ENCODE results near the gene BACH2. TPM values are rescaled to one million over a fixed set of nuclear protein-coding genes. Genes with fewer than 3 reads are reported as not detected.

BACH2 gene
- total RNA-seq, 1 donor = under 0.01 TPM

DNA sequence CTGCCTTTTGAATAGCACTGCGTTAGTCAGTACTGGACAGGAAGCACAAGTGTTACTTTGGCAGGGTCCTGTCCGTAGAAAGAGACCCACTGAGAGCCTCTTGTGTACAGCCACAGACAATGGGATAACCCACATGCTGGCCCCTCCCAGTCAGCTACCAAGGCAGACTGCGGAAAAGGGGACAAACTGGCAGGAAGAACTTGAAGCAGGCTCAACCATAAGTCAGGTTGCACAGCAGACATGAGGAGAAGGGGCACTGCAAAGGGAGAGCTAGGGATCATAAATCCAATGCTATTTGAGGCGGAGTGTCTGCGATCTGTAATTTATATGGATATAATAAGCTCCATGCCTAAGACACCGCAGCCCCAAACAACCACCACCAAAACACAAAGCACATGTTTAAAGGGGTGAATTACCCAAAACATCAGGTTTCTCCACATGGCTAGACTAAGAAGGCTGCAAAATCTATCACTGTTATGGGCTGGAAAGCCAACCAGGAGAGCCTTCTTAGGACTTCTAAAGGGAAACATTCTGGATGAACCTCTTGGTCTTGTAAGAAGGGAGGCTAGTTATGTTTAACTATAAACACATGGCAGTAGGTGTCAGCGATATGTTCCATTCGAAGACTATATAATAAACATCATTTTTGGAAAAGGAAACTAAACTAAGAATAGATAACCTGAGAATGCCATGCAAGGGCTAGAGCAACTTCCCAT lies 141.7 kb downstream of the BACH2 start:
- peak; percentile 21 for DNase-seq (ENCODE audit: low read depth)
- TF ChIP-seq, protein P1, sequence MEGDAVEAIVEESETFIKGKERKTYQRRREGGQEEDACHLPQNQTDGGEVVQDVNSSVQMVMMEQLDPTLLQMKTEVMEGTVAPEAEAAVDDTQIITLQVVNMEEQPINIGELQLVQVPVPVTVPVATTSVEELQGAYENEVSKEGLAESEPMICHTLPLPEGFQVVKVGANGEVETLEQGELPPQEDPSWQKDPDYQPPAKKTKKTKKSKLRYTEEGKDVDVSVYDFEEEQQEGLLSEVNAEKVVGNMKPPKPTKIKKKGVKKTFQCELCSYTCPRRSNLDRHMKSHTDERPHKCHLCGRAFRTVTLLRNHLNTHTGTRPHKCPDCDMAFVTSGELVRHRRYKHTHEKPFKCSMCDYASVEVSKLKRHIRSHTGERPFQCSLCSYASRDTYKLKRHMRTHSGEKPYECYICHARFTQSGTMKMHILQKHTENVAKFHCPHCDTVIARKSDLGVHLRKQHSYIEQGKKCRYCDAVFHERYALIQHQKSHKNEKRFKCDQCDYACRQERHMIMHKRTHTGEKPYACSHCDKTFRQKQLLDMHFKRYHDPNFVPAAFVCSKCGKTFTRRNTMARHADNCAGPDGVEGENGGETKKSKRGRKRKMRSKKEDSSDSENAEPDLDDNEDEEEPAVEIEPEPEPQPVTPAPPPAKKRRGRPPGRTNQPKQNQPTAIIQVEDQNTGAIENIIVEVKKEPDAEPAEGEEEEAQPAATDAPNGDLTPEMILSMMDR (IDR thresholded peaks at IDR 0.05; ENCODE audit: insufficient read depth, low read depth, low read length) = no peak
- H3K4me3 ChIP-seq (ENCODE audit: low read depth, low read length) = no peak overlapping the region

DNA sequence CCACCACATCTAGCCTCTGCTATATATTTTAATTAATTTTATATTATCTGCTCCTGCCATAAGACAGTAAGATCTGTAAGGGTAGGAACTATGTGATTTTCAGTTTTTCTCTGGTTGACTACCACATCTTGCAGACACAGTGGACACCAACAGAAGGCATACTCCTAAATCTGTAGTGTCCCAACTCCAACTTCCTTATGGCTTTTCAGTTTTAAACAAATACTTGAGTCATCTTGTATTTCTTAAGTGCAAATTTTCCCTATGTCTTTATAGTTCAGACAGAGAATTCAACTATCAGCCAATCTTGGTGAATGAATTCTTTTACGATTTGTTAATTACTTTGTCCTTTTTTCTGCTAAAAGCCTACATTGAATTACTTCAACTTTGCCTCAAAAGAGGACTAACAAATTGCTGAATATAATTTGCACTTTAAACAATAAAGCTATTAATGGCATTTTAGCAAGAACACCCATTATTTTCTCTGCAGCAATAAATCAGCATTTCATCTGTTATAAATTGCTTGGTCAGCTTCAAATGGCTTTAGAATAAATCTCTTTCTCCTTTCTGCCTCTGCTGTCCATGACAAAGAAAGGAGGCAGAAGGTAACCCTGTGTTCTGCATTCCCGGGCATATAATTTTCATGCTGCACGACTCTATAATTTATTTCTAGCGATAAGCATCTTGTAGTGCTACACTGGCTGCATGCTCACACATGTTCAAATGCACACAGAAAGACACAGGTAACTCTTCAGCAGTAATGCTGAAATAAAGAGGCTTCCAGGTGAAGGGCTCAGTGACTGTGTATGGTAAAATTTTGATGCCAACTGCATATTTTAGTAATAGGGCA lies 144.8 kb downstream of the BACH2 start:
- DNase-seq (ENCODE audit: low read depth) = no peak
- TF ChIP-seq, protein P1 (IDR thresholded peaks at IDR 0.05; ENCODE audit: insufficient read depth, low read depth, low read length) = no peak
- no peak overlapping the region for H3K4me3 ChIP-seq (ENCODE audit: low read depth, low read length)

DNA sequence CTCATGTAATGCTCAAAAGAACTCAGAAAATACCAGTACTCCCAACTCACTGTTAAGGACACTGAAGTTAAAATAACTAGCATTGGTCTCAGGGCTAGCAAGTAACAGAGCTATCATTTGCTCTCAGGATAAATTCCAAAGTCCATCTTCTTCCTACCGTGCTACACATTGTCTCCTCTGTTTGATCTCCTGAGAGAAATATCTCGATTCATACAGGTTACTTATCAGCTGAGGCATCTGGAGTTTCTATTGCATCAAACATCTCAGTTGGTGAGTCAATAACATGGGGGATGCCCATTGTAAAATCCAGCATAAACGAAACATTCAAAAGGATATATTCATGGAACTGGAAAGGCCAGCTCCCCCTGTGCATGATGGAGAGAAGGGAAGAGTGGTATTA lies 147.4 kb downstream of the BACH2 start:
- no peak for DNase-seq (ENCODE audit: low read depth)
- no peak overlapping the region for H3K4me3 ChIP-seq (ENCODE audit: low read depth, low read length)
- TF ChIP-seq, protein P1 (IDR thresholded peaks at IDR 0.05; ENCODE audit: insufficient read depth, low read depth, low read length) = no peak

DNA sequence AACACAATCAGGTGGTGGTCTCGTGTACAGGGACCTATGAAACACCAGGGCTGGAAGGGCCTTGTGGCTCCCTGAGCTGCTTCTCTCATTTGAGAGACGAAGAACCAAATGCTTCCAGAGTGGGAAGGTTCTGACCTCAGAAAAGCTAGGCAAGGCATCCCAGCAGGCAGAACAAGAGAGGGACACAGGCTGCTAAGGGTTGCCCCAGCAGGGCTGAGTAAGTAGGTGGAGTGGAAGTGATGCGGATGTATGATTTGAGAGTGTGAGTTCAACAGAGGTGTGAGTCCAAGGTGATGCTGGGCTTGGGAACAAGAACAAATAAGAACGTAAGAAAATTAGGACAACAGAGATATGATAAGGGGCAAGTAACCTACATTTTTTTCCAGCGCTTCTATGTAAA lies 147.8 kb downstream of the BACH2 start:
- TF ChIP-seq, protein P1 (IDR thresholded peaks at IDR 0.05; ENCODE audit: insufficient read depth, low read depth, low read length) = no peak
- no peak overlapping the region for H3K4me3 ChIP-seq (ENCODE audit: low read depth, low read length)
- DNase-seq (ENCODE audit: low read depth) = no peak

DNA sequence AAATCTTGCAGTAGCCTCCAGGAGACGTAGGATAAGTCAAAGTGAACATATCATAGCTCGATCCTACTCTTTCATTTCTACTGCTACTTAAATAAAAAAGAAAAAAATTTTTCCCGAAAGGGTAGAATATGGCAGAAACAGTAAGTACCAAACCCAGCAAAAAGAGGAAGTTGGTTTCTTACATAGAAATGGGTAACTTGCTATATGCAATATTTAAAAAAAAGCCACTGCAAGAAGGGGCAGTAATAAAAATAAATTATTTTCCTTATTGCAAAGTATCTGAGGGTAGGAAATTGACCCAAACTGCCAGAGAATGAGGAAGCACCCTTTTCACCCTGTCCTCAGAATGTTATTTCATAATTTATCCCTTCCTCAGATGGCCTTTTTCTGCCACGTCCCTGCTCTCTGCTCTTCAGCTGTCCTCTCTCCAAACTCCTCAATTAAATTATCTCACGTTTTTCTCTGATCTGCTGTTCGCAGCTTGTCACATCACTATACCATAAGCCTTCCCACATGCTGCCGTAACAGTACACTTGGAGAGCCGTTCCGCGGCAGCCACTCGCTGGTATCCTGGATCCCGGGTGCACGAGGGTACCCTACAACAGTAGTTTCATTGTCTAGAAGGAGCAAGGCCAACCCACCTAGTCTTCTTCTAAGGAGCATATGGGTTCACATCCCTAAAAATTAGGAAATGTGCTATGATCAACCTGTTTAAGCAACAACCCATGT lies 149.6 kb downstream of the BACH2 start:
- TF ChIP-seq, protein P1 (IDR thresholded peaks at IDR 0.05; ENCODE audit: insufficient read depth, low read depth, low read length) = no peak
- no peak overlapping the region for H3K4me3 ChIP-seq (ENCODE audit: low read depth, low read length)
- no peak for DNase-seq (ENCODE audit: low read depth)

DNA sequence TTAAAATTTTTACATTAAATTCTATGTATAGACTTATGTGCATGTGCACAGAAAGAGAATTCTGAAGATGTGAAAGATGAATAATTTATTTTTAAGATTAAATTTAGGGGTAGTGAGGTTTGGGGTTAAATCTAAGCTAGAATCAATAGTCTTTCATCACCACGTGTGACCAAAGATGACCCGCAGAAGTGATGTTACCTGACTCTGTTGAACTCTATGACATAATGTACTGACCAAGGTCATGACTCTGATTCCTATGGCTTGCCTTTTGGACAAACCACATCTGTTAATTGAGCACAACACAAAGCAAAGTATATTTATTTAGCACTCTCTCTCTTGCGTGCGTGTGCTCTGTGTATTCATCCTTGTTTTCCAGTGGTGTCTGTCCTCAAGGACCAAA lies 150.6 kb downstream of the BACH2 start:
- H3K4me3 ChIP-seq (ENCODE audit: low read depth, low read length) = no peak overlapping the region
- no peak for DNase-seq (ENCODE audit: low read depth)
- TF ChIP-seq, protein P1 (IDR thresholded peaks at IDR 0.05; ENCODE audit: insufficient read depth, low read depth, low read length) = no peak

Measured in fibroblast of villous mesenchyme (primary cell).